ENCODE data around the gene TAF11. TPM values are rescaled to one million over a fixed set of nuclear protein-coding genes. Genes with fewer than 3 reads are reported as not detected.

The TAF11 gene, protein sequence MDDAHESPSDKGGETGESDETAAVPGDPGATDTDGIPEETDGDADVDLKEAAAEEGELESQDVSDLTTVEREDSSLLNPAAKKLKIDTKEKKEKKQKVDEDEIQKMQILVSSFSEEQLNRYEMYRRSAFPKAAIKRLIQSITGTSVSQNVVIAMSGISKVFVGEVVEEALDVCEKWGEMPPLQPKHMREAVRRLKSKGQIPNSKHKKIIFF
- 32.3 TPM for total RNA-seq

DNA sequence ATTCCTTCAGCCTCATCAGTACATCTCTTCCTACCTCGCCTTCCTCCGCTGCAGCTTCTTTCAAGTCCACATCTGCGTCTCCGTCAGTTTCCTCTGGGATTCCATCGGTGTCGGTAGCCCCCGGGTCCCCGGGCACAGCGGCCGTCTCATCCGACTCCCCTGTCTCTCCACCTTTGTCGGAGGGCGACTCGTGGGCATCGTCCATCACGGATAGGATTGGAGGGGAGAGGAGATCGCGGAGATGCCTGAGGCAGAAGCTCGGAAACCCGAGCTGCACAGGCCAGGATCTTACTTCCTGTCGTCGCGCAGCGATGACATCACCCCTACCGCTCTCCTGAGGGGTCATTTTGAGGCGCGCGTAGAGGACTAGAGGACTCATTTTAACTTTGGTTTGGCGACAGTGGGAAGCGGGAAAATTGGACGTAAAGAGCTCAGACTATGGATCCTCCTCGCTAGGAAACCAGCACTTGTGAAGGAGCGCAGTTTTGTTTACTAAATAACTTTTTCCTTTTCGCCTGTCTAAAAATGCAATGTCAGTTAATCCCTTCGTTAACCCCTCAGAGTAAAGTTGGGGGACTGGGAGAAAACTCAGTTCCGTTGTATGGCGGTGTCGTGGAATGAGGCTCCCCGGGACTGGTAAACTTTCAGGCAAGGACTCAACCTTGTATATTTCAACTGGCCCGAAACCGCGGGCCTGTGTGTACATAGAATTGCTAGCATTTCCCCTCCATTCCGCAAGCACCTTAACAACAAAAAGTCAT, at the start of gene TAF11:
TSS of gene TAF11 (minus strand) at position 290 of the 761 bp plus-strand sequence. CDS start at position 205, 85 bp downstream.

DNA sequence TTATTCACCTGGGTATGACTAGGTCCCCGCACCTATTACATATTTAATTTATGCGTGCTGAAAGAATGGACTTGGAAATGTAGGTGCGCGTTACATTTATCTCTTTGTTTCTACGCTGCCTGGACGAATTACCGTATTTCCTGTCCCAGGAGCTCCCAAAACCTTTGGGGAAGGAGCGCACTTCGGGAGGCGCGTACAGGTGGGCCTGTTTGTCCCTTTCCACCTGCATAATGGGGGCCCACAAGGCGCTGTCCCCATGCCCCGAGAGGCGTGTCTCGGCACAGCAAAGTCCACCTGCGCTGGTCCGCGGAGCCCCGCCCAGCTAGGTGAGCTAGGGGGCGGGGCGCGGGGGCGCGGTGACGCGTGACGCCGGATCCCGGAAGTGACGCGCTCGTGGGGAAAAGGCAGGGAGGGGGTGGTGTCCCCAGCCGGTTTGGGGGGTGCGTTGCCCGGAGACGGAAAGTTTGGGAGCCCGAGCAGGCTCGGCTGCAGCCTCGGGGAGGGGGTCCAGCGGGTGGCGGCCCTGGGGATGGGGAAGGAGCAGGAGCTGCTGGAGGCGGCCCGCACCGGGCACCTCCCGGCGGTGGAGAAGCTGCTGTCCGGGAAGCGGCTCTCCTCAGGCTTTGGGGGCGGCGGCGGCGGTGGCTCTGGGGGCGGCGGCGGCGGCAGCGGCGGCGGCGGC, 1.2 kb upstream of the TAF11 start, which contains the start of gene ANKS1A:
TSS of gene ANKS1A (plus strand) at position 382 of the 682 bp plus-strand sequence. CDS start at position 530, 148 bp downstream.

Other genes starting within 250 kb of the TAF11 start
- 37.1 TPM for gene ILRUN, start 191.3 kb downstream of the TAF11 start, total RNA-seq
- 44.5 TPM for gene SNRPC, start 130.5 kb downstream of the TAF11 start, total RNA-seq
- 11.3 TPM for gene BLTP3A, start 96.0 kb downstream of the TAF11 start, total RNA-seq
- gene ANKS1A, start 1.2 kb upstream of the TAF11 start, total RNA-seq, result 30.9 TPM